Vagina (tissue), 2 donors: ENCODE measurements around the gene SLC6A1. TPM values are rescaled to one million over a fixed set of nuclear protein-coding genes. Genes with fewer than 3 reads are reported as not detected.

Experiments
- DNase-seq, 2 donors: peaks; one replicate each; pipeline ENCODE4 v3.0.0-alpha.2; 2017; ENCODE audit errors: extremely low spot score in 2 of 2
- H3K27ac ChIP-seq: fragments of 200-600 bp; sonication (generic); one replicate; pipeline ENCODE4 v1.5.1; 2019
- H3K27me3 ChIP-seq: fragments of 200-600 bp; sonication (generic); one replicate; pipeline ENCODE4 v1.5.1; 2019
- H3K36me3 ChIP-seq, 2 donors: fragments of 200-600 bp; sonication (generic); one replicate each; pipeline ENCODE4 v1.5.1; 2017 to 2019
- H3K4me1 ChIP-seq: fragments of 200-600 bp; sonication (generic); one replicate; pipeline ENCODE4 v1.5.1; 2019
- H3K4me3 ChIP-seq, 2 donors: fragments of 200-600 bp; sonication (generic); 1 replicate in 1 of 2; 2 replicates in 1 of 2; pipeline ENCODE4 v1.5.1; 2016 to 2019
- H3K9me3 ChIP-seq: fragments of 200-600 bp; sonication (generic); one replicate; pipeline ENCODE4 v1.5.1; 2019
- POLR2A ChIP-seq, 2 donors: fragments of 450-650 bp; IDR thresholded peaks; one replicate each; pipeline ENCODE4 v1.6.1; 2017; ENCODE audit warnings: antibody characterized with exemption in 2 of 2, mild to moderate bottlenecking in 2 of 2, moderate library complexity in 2 of 2
- POLR2AphosphoS5 ChIP-seq, 2 donors: sonication (generic); formaldehyde crosslinking; IDR thresholded peaks; one replicate each; pipeline ENCODE4 v1.9.0; 2017; ENCODE audit warnings: antibody characterized with exemption in 2 of 2, mild to moderate bottlenecking in 2 of 2, low read depth in 1 of 2; ENCODE audit not compliant: insufficient read depth in 1 of 2
- intact Hi-C: fragments of 100-400 bp; cut with DNase I; formaldehyde crosslinking; loops from one replicate; pipeline ENCODE4 v1.15.1; 2023
- total RNA-seq: library from RNA; depleted of rRNA; stranded (reverse); fragments of >200 nt; gene quantifications from one replicate; pipeline ENCODE4 v1.2.3, GENCODE V29; 2016
- TF ChIP-seq, protein P1 (sequence below), 3 experiments: fragments of 450-650 bp in 2 of 3; fragments of 200-600 bp in 1 of 3; sonication (generic) in 1 of 3; IDR thresholded peaks; one replicate each; pipeline ENCODE4 v1.5.1; 2017 to 2019; ENCODE audit warnings: antibody characterized with exemption in 3 of 3, mild to moderate bottlenecking in 2 of 3, moderate library complexity in 2 of 3

The SLC6A1 gene
- total RNA-seq, 1 donor from 2014 or later, result 2.0 TPM

DNA sequence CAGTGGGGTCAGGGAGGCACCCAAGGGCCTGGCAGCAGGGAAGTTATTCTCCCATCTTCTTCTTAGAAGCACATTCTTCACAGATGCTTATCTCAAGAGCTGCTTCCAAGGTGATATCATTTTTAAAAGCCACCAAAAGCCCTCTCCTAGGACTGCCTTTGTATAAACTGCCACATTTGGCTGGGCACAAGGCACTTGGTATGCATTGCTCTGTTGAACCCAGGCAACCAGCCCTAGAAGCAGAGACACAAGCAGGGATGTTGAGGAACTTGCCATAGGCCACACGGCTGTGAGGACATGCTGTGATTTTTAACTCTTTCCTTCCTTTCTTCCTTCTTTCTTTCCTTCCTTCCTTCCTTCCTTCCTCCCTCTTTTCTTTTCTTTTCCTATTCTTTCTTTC, 7.4 kb upstream of the SLC6A1 start:
- no peak overlapping the region for H3K27ac ChIP-seq
- TF ChIP-seq POLR2AphosphoS5 (IDR thresholded peaks at IDR 0.05; ENCODE audit: insufficient read depth in 1 of 2, low read depth in 1 of 2), result no peak
- TF ChIP-seq POLR2A (IDR thresholded peaks at IDR 0.05), result no peak
- TF ChIP-seq, protein P1, sequence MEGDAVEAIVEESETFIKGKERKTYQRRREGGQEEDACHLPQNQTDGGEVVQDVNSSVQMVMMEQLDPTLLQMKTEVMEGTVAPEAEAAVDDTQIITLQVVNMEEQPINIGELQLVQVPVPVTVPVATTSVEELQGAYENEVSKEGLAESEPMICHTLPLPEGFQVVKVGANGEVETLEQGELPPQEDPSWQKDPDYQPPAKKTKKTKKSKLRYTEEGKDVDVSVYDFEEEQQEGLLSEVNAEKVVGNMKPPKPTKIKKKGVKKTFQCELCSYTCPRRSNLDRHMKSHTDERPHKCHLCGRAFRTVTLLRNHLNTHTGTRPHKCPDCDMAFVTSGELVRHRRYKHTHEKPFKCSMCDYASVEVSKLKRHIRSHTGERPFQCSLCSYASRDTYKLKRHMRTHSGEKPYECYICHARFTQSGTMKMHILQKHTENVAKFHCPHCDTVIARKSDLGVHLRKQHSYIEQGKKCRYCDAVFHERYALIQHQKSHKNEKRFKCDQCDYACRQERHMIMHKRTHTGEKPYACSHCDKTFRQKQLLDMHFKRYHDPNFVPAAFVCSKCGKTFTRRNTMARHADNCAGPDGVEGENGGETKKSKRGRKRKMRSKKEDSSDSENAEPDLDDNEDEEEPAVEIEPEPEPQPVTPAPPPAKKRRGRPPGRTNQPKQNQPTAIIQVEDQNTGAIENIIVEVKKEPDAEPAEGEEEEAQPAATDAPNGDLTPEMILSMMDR (IDR thresholded peaks at IDR 0.05), result no peak
- DNase-seq, result no peak
- H3K4me3 ChIP-seq, result no peak overlapping the region
- H3K9me3 ChIP-seq, result no peaks in the 10 kb centered on the region
- intact Hi-C loops, result no loop called here
- peaks cover 4% of the 10 kb centered on the region for H3K4me1 ChIP-seq
- H3K36me3 ChIP-seq, result no peaks in the 10 kb centered on the region
- no peaks in the 10 kb centered on the region for H3K27me3 ChIP-seq

DNA sequence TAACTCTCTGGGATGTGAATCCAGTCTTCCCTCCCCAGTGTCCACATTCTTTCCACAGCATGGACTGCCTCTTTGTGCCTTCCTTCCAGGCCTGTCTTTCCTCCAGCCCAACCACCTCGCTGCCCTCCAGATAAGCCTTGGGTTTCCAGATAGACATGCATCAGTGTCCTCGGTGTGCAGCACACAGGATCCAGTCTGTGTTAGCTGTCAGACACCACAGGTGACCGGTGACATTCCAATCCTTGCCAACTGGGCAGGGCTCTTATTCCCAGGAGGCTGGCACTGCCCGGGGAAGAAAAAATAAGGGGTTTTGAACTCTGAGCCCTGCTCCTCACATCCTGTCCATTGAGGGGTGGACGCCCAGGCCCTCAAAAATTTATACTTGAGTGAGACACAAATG, 6.0 kb upstream of the SLC6A1 start:
- Histone ChIP-seq H3K4me3 (no peak overlapping the region), H3K27me3 (no peaks in the 10 kb centered on the region), H3K4me1 (peaks cover 8% of the 10 kb centered on the region), H3K27ac (no peak overlapping the region), H3K36me3 (no peaks in the 10 kb centered on the region), H3K9me3 (no peaks in the 10 kb centered on the region)
- DNase-seq, result no peak
- intact Hi-C loops, result no loop called here
- TF ChIP-seq, protein P1 (IDR thresholded peaks at IDR 0.05), result no peak
- TF ChIP-seq POLR2A (IDR thresholded peaks at IDR 0.05), result no peak
- no peak for TF ChIP-seq POLR2AphosphoS5 (IDR thresholded peaks at IDR 0.05; ENCODE audit: insufficient read depth in 1 of 2, low read depth in 1 of 2)

DNA sequence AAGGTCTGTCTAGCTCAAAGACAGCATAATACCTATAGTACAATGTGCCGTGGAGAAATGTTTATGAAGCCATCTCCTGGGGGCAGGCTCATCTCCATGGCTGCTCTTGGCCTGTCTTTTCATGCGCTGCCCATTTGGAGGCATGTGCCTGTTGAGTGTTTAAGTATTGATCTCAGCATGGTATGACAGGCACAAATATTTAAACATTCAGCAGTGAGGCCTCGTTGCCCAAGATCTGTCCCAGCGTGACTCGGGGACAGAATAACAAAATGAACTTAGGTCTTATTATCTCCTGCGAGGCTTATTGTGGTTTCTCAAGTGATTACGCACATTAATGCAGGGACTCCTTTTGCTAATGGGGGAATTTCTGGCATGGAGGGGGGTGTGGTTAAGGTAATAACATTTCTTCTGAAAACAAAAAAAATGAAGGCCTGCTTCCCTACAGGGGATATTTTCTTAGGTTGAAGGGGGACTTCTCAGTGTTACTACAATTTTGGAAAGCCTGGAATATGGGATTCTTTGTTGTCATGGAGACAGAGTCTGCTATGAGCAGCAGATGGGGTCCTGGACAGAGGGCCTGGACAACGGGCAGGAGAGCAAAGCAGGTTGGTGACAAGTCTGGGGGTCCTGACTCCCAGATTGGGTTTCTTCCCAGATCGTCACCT, 4.4 kb upstream of the SLC6A1 start:
- Histone ChIP-seq H3K27me3 (no peaks in the 10 kb centered on the region), H3K36me3 (no peaks in the 10 kb centered on the region), H3K9me3 (no peaks in the 10 kb centered on the region), H3K4me1 (peaks cover 12% of the 10 kb centered on the region), H3K27ac (no peak overlapping the region), H3K4me3 (no peak overlapping the region)
- TF ChIP-seq, protein P1 (IDR thresholded peaks at IDR 0.05), result no peak
- TF ChIP-seq POLR2AphosphoS5 (IDR thresholded peaks at IDR 0.05; ENCODE audit: insufficient read depth in 1 of 2, low read depth in 1 of 2) (no peak), POLR2A (IDR thresholded peaks at IDR 0.05) (no peak)
- intact Hi-C loops, result no loop called here
- DNase-seq, result no peak

DNA sequence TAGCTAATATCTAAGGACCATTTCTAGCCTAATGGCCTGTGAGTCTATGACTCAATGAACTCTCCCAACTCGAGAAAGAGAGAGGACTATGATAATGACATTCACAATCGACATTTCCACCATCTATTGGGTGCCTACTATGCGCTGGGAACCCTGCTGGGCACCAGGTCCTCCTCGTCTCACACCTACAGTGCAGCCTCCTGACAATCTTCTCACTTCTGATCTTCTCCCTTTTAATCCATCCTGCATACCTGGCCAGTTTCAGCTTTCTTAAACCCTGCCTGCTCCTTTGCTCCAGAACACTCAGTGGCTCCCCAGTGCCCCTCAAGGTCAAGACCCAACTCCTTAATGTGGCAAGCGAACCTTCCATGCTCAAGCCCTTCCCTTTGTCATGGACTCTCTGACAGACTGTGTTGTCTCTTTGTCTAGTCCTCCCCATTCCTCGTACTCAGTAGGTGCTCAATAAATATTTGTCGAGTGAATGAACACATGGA, 3.5 kb upstream of the SLC6A1 start:
- no peaks in the 10 kb centered on the region for H3K27me3 ChIP-seq
- DNase-seq, result no peak
- TF ChIP-seq POLR2AphosphoS5 (IDR thresholded peaks at IDR 0.05; ENCODE audit: insufficient read depth in 1 of 2, low read depth in 1 of 2), result no peak
- TF ChIP-seq, protein P1 (IDR thresholded peaks at IDR 0.05), result no peak
- no peak for TF ChIP-seq POLR2A (IDR thresholded peaks at IDR 0.05)
- no peaks in the 10 kb centered on the region for H3K9me3 ChIP-seq
- H3K4me1 ChIP-seq, result peaks cover 20% of the 10 kb centered on the region
- intact Hi-C loops, result no loop called here
- H3K27ac ChIP-seq, result no peak overlapping the region
- no peaks in the 10 kb centered on the region for H3K36me3 ChIP-seq
- no peak overlapping the region for H3K4me3 ChIP-seq

DNA sequence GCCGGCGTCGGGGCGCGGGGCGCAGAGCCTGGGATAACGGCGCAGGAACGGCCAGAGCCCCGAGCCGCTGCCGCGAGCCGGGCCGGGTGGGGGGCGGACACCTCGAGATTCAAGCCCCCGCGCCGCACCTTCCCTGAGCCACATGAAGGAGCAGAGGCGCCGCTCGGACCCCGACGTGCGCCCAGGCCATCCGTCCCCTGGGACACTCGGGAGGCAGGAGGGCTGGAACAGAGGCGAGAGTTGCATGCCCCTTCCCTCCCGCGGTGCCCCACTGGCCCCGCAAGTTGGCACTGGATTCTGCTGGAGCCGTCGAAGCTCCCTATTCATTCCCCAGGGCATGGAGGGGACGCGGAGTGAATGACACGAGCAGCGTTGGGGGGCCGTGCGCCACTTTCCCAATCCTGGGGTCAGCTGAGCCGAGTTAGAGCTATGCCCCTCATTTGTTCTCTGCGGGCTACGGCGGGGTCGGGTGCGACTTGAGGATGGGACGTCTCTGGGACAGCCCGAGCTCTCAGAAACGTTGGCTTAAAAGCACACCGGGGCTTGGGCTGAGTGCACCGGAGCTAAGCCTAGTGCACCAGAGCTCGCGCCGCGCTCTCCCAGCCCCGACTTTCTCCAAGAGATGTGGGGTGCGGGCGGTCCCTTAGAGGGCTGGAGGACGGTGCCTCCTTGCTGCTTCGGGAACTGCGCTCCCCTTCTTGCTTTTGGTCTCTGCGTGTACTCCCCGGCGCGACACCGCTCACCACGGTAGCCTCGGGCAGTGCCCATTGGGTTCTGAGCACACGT, 588 bp downstream of the SLC6A1 start:
- H3K4me1 ChIP-seq, result peaks cover 20% of the 10 kb centered on the region
- H3K27me3 ChIP-seq, result no peaks in the 10 kb centered on the region
- H3K4me3 ChIP-seq, result peak overlapping the region; percentile 44 to 55
- H3K36me3 ChIP-seq, result no peaks in the 10 kb centered on the region
- H3K9me3 ChIP-seq, result no peaks in the 10 kb centered on the region
- intact Hi-C loops, result no loop called here
- no peak overlapping the region for H3K27ac ChIP-seq
- no peak for DNase-seq
- TF ChIP-seq, protein P1 (IDR thresholded peaks at IDR 0.05), result no peak
- TF ChIP-seq POLR2A (IDR thresholded peaks at IDR 0.05) (no peak), POLR2AphosphoS5 (IDR thresholded peaks at IDR 0.05; ENCODE audit: insufficient read depth in 1 of 2, low read depth in 1 of 2) (no peak)
